Fibroblast of pulmonary artery (primary cell): ENCODE measurements around the gene GPR68.

Experiments used
- DNase-seq: peaks from one replicate; pipeline ENCODE4 v3.0.0-alpha.2; 2010; ENCODE audit warnings: low read depth
- H3K4me3 ChIP-seq: replicated peaks from 2 replicates; pipeline ENCODE4 v1.5.1; 2011; ENCODE audit warnings: low read depth, mild to moderate bottlenecking, control low read depth, low read length, moderate library complexity
- TF ChIP-seq, protein P1 (sequence below): IDR thresholded peaks from 2 replicates; pipeline ENCODE4 v1.5.1; 2011; ENCODE audit warnings: mild to moderate bottlenecking, control low read depth, low read length, inconsistent platforms; ENCODE audit errors: missing control alignments

Gene GPR68

GRCh38 chr14:91216731-91217226 is 27.7 kb downstream of the GPR68 start:
- no peak for DNase-seq
- no peak overlapping the region for H3K4me3 ChIP-seq
- TF ChIP-seq, protein P1, sequence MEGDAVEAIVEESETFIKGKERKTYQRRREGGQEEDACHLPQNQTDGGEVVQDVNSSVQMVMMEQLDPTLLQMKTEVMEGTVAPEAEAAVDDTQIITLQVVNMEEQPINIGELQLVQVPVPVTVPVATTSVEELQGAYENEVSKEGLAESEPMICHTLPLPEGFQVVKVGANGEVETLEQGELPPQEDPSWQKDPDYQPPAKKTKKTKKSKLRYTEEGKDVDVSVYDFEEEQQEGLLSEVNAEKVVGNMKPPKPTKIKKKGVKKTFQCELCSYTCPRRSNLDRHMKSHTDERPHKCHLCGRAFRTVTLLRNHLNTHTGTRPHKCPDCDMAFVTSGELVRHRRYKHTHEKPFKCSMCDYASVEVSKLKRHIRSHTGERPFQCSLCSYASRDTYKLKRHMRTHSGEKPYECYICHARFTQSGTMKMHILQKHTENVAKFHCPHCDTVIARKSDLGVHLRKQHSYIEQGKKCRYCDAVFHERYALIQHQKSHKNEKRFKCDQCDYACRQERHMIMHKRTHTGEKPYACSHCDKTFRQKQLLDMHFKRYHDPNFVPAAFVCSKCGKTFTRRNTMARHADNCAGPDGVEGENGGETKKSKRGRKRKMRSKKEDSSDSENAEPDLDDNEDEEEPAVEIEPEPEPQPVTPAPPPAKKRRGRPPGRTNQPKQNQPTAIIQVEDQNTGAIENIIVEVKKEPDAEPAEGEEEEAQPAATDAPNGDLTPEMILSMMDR = no peak

- TF ChIP-seq, protein P1 = no peak
- no peak for DNase-seq
- no peak overlapping the region for H3K4me3 ChIP-seq
Observed at GRCh38 chr14:91215381-91215780, 29.1 kb downstream of the GPR68 start.

- no peak for DNase-seq
- H3K4me3 ChIP-seq = no peak overlapping the region
- TF ChIP-seq, protein P1 = no peak
Observed at GRCh38 chr14:91214306-91214705, 30.2 kb downstream of the GPR68 start.

DNA sequence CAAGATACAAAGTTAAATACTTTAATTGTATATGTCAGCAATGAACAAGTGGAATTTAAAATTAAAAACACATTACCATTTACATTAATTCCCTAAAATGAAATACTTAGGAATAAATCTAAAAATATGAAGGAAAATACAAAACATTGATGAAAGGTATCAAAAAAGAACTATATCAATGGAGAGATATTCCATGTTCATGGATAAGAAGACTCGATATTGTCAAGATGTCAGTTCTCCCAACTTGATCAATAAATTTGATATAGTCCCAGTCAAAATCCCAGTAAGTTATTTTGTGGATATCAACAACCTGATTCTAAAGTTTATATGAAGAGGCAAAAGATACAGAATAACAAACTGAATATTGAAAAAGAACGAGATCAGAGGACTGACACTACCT is 33.5 kb downstream of the GPR68 start:
- no peak overlapping the region for H3K4me3 ChIP-seq
- TF ChIP-seq, protein P1 = no peak
- no peak for DNase-seq

DNA sequence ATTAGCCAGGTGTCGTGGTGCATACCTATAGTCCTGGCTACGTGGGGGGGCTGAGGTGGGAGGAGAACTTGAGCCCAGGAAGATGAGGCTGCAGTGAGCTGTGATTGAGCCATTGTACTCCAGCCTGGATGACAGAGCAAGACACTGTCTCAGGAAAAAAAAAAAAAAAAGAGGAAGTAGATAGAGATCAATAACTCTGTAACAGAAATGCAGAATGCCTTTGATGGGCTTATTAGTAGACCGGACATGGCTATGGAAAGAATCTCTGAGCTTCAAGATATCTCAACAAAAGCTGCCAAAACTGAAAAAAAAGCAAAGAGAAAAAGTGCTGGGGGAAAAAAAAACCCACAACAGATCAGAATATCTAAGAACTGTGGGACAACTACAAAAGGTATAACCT is 37.5 kb downstream of the GPR68 start:
- DNase-seq = no peak
- TF ChIP-seq, protein P1 = no peak
- H3K4me3 ChIP-seq = no peak overlapping the region

DNA sequence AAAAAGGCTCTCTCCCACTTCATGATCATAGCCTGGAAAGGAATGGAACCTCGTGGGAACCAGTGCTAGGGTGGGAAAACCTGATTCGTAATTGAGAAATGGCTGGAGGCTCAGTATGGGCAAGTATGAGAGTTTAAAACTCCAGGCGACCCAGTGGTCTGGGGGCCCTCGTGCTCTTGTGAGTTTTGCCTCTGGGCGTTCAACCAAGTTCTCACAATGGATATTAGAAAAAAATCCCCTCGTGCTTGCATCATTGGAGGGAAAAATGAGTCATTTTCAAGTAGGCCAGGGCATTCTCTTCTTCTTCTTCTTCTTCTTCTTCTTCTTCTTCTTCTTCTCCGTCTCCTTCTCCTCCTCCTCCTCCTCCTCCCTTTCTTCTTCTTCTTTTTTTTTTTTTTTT is 39.0 kb downstream of the GPR68 start:
- TF ChIP-seq, protein P1 = no peak
- peak; percentile 49 for DNase-seq
- H3K4me3 ChIP-seq = no peak overlapping the region

DNA sequence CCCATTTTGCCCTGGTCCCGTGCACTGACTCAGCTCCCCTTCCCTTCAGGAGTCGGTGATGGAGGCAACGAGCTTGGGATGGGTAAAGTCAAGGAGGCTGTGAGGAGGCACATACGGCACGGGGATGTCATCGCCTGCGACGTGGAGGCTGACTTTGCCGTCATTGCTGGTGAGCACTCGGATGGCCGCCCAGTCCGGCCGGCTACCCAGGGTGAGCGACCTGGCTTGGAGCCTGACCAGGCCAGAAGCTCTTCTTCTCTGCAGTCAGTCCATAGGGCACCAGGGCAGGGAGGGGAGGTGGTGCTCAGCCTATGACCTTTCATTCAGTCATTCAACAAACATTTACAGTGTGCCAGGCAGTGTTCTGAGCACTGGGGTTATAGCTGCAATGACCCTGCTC is 39.8 kb downstream of the GPR68 start:
- DNase-seq = no peak
- TF ChIP-seq, protein P1 = no peak
- no peak overlapping the region for H3K4me3 ChIP-seq
